PC-9 (cell line): ENCODE data around the gene SIGLEC11. TPM values are rescaled to one million over a fixed set of nuclear protein-coding genes. Genes with fewer than 3 reads are reported as not detected.

Source experiments
- BruUV-seq: library from RNA; stranded (reverse); fragments of 400-500 nt; replicated peaks from 2 replicates; lab custom pipeline; 2021; lab: Mats Ljungman, UMichigan
- CTCF ChIA-PET: fragments of 300-600 bp; sonication (Branson Sonifier 250); formaldehyde crosslinking; loops from one replicate; lab custom pipeline; 2022; ENCODE audit warnings: antibody characterized with exemption; lab: Charles Lee
- POLR2A ChIA-PET: fragments of 300-600 bp; sonication (Branson Sonifier 250); formaldehyde crosslinking; loops from one replicate; lab custom pipeline; 2022; ENCODE audit warnings: antibody characterized with exemption; ENCODE audit not compliant: unreplicated experiment; lab: Charles Lee
- DNase-seq, 2 experiments: peaks; one replicate each; pipeline versions ENCODE4 v3.0.0 to v3.0.0-alpha.2; 2015 to 2022; ENCODE audit warnings: mixed read lengths in 1 of 2
- H2AFZ ChIP-seq: fragments of 200-600 bp; sonication (generic); 2 replicates; pipeline ENCODE4 v1.8.1; 2017; ENCODE audit warnings: antibody characterized with exemption
- H3F3A ChIP-seq: fragments of 200-600 bp; sonication (generic); 2 replicates; pipeline ENCODE4 v1.8.1; 2017; ENCODE audit warnings: antibody characterized with exemption, mild to moderate bottlenecking, low read depth; ENCODE audit not compliant: insufficient read depth
- H3K27ac ChIP-seq: fragments of 200-600 bp; sonication (generic); 2 replicates; pipeline ENCODE4 v1.6.1; 2016; ENCODE audit warnings: mixed run types
- H3K27me3 ChIP-seq: fragments of 200-600 bp; sonication (generic); 2 replicates; pipeline ENCODE4 v1.6.1; 2016; ENCODE audit warnings: low read depth, mixed run types; ENCODE audit not compliant: insufficient read depth
- H3K36me3 ChIP-seq: fragments of 200-600 bp; sonication (generic); 2 replicates; pipeline ENCODE4 v1.6.1; 2016; ENCODE audit warnings: low read depth, mixed run types
- H3K4me1 ChIP-seq: fragments of 200-600 bp; sonication (generic); replicated peaks from 2 replicates; pipeline ENCODE4 v1.6.1; 2016; ENCODE audit warnings: mixed run types; ENCODE audit not compliant: insufficient read depth
- H3K4me2 ChIP-seq: fragments of 200-600 bp; sonication (generic); 2 replicates; pipeline ENCODE4 v1.6.1; 2017; ENCODE audit warnings: mixed run types
- H3K4me3 ChIP-seq: fragments of 200-600 bp; sonication (generic); 2 replicates; pipeline ENCODE4 v1.6.1; 2016; ENCODE audit warnings: mixed run types
- H3K79me2 ChIP-seq: fragments of 200-600 bp; sonication (generic); 2 replicates; pipeline ENCODE4 v1.6.1; 2017; ENCODE audit warnings: low read depth, mixed run types
- H3K9me2 ChIP-seq: fragments of 200-600 bp; sonication (generic); 2 replicates; pipeline ENCODE4 v1.8.1; 2017; ENCODE audit warnings: mild to moderate bottlenecking; ENCODE audit not compliant: insufficient read depth
- H3K9me3 ChIP-seq: fragments of 200-600 bp; sonication (generic); 2 replicates; pipeline ENCODE4 v1.8.1; 2016; ENCODE audit warnings: low read depth; ENCODE audit not compliant: insufficient read depth
- H4K20me1 ChIP-seq: fragments of 200-600 bp; sonication (generic); 2 replicates; pipeline ENCODE4 v1.8.1; 2017; ENCODE audit not compliant: insufficient read depth
- EZH2 ChIP-seq: fragments of 200-600 bp; sonication (generic); IDR thresholded peaks from 2 replicates; pipeline ENCODE4 v1.8.0; 2017; ENCODE audit warnings: antibody characterized with exemption, low read depth
- intact Hi-C: fragments of 100-400 bp; cut with micrococcal nuclease; formaldehyde crosslinking; loops from one replicate; pipeline ENCODE4 v1.10.0; 2022; ENCODE audit not compliant: unreplicated experiment
- total RNA-seq: library from RNA; stranded (reverse); gene quantifications from 2 replicates; pipeline ENCODE4 v1.2.3, GENCODE V29; 2021
- TF ChIP-seq, protein P1 (sequence below): fragments of 200-600 bp; sonication (generic); conservative IDR thresholded peaks from 2 replicates; pipeline ENCODE4 v1.6.1; 2017; ENCODE audit warnings: mixed run types, antibody characterized with exemption, mild to moderate bottlenecking, moderate library complexity

SIGLEC11 gene
- total RNA-seq, 1 experiment from 2014 or later: not detected

DNA sequence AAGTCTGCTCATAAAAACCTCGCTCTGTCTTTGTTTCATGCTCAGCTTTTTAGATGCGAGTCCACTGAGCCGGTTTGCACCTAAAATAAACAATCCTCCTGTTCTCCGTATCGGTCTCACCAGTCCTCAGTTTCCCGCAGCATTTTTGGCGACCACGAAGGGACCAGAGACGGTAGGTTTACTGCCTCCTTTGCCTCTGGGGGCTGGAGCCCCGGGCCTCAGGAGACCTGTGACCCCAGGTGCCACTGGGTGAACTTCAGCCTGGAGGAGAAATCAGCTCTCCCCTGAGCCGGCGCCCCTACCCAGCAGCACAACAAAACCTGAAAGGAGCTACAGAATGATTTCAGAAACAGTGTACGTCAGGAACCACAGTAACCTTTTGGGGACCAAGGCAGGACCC is 8.1 kb downstream of the SIGLEC11 start:
- intact Hi-C loops: no loop called here
- H3K36me3 ChIP-seq: no peaks in the 10 kb centered on the region
- ChIA-PET CTCF (interaction anchor here (0.5 to 0.6 kb wide), 2 partner anchors 12 to 252 kb away, joined by 5 to 7 read pairs; no protein-coding TSS in a partner anchor), POLR2A (no interaction called here)
- peaks cover under 1% of the 10 kb centered on the region; the same call in 1 of the 2 replicates for H3K27me3 ChIP-seq
- TF ChIP-seq, protein P1, sequence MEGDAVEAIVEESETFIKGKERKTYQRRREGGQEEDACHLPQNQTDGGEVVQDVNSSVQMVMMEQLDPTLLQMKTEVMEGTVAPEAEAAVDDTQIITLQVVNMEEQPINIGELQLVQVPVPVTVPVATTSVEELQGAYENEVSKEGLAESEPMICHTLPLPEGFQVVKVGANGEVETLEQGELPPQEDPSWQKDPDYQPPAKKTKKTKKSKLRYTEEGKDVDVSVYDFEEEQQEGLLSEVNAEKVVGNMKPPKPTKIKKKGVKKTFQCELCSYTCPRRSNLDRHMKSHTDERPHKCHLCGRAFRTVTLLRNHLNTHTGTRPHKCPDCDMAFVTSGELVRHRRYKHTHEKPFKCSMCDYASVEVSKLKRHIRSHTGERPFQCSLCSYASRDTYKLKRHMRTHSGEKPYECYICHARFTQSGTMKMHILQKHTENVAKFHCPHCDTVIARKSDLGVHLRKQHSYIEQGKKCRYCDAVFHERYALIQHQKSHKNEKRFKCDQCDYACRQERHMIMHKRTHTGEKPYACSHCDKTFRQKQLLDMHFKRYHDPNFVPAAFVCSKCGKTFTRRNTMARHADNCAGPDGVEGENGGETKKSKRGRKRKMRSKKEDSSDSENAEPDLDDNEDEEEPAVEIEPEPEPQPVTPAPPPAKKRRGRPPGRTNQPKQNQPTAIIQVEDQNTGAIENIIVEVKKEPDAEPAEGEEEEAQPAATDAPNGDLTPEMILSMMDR: no peak
- TF ChIP-seq EZH2: no peak
- no TSS peak for BruUV-seq
- H2AFZ ChIP-seq: no peak overlapping the region
- no peaks in the 10 kb centered on the region for H3K79me2 ChIP-seq
- H3K4me1 ChIP-seq: peaks cover 36% of the 10 kb centered on the region
- no peak overlapping the region for H3K27ac ChIP-seq
- no peaks in the 10 kb centered on the region for H3K9me3 ChIP-seq
- H3K9me2 ChIP-seq: no peaks in the 10 kb centered on the region
- H3K4me2 ChIP-seq: peak overlapping the region; percentile 80; the same call in 1 of the 2 replicates
- peaks cover 16% of the 10 kb centered on the region for H3F3A ChIP-seq
- no peaks in the 10 kb centered on the region for H4K20me1 ChIP-seq
- no peak for DNase-seq
- no peak overlapping the region for H3K4me3 ChIP-seq

GRCh38 chr19:49952479-49952836 is 8.5 kb downstream of the SIGLEC11 start:
- no peaks in the 10 kb centered on the region for H3K36me3 ChIP-seq
- H3K4me3 ChIP-seq: no peak overlapping the region
- TF ChIP-seq, protein P1: no peak
- no peak for TF ChIP-seq EZH2
- H2AFZ ChIP-seq: no peak overlapping the region
- ChIA-PET CTCF (interaction anchor here (0.6 kb wide), 1 partner anchor 252 kb away, joined by 5 read pairs; no protein-coding TSS in a partner anchor), POLR2A (no interaction called here)
- no peaks in the 10 kb centered on the region for H3K9me2 ChIP-seq
- H4K20me1 ChIP-seq: no peaks in the 10 kb centered on the region
- DNase-seq: no peak
- no peak overlapping the region for H3K27ac ChIP-seq
- H3K4me1 ChIP-seq: peaks cover 36% of the 10 kb centered on the region
- intact Hi-C loops: no loop called here
- H3F3A ChIP-seq: peaks cover 16% of the 10 kb centered on the region
- H3K79me2 ChIP-seq: no peaks in the 10 kb centered on the region
- H3K27me3 ChIP-seq: no peaks in the 10 kb centered on the region
- no TSS peak for BruUV-seq
- H3K4me2 ChIP-seq: no peak overlapping the region
- H3K9me3 ChIP-seq: no peaks in the 10 kb centered on the region

GRCh38 chr19:49951806-49952478 is 9.0 kb downstream of the SIGLEC11 start:
- no peak overlapping the region for H2AFZ ChIP-seq
- no peak overlapping the region for H3K4me2 ChIP-seq
- ChIA-PET CTCF (no interaction called here), POLR2A (no interaction called here)
- intact Hi-C loops: no loop called here
- no peaks in the 10 kb centered on the region for H3K27me3 ChIP-seq
- H3K27ac ChIP-seq: no peak overlapping the region
- no peaks in the 10 kb centered on the region for H3K79me2 ChIP-seq
- no peaks in the 10 kb centered on the region for H3K9me3 ChIP-seq
- no peaks in the 10 kb centered on the region for H3K9me2 ChIP-seq
- BruUV-seq: no TSS peak
- no peak for TF ChIP-seq EZH2
- H3F3A ChIP-seq: peaks cover 16% of the 10 kb centered on the region
- H3K4me1 ChIP-seq: peaks cover 35% of the 10 kb centered on the region
- no peak for DNase-seq
- H3K36me3 ChIP-seq: no peaks in the 10 kb centered on the region
- no peak overlapping the region for H3K4me3 ChIP-seq
- H4K20me1 ChIP-seq: no peaks in the 10 kb centered on the region
